GM21723 (cell line): ENCODE data around the gene RABL3.
"Not testable (repeated sequence)": the region's sequence is repeated elsewhere in the genome, so short reads cannot be mapped to it uniquely, and the experiment has no call there.

Experiments
- ATAC-seq: cut with Tn5 transposase; IDR thresholded peaks from one replicate; pipeline ENCODE4 v1.9.1; 2021; ENCODE audit warnings: mild to moderate bottlenecking, moderate library complexity; ENCODE audit not compliant: unreplicated experiment

Gene RABL3

GRCh38 chr3:120742198-120742848 lies at the start of gene RABL3, which contains the start of gene GTF2E1:
TSS of gene RABL3 (minus strand) at chr3:120742516. CDS start at chr3:120742507, 9 bp downstream.
TSS of gene GTF2E1 (plus strand) at chr3:120742744. CDS start at chr3:120750553, 7,809 bp downstream.
- ATAC-seq = peak; percentile 98

- no peak for ATAC-seq
These were observed 49.6 kb upstream of the RABL3 start for GRCh38 chr3:120791913-120792312.

- ATAC-seq = no peak
These were observed 48.7 kb upstream of the RABL3 start for GRCh38 chr3:120791010-120791409.

- peak; percentile 67 for ATAC-seq
These were observed 43.5 kb upstream of the RABL3 start for GRCh38 chr3:120785832-120786231.

GRCh38 chr3:120780977-120781376 lies 38.7 kb upstream of the RABL3 start:
- ATAC-seq = peak; percentile 91

- ATAC-seq = no peak
These were observed 36.5 kb upstream of the RABL3 start for GRCh38 chr3:120778776-120779175.

GRCh38 chr3:120775411-120775810 lies 33.1 kb upstream of the RABL3 start:
- ATAC-seq = no peak

GRCh38 chr3:120773932-120774331 lies 31.6 kb upstream of the RABL3 start:
- ATAC-seq = peak; percentile 62

GRCh38 chr3:120772081-120772480 lies 29.8 kb upstream of the RABL3 start:
- ATAC-seq = no peak

GRCh38 chr3:120770891-120771290 lies 28.6 kb upstream of the RABL3 start:
- ATAC-seq = no peak

- ATAC-seq = no peak
These were observed 27.1 kb upstream of the RABL3 start for GRCh38 chr3:120769436-120769835.

GRCh38 chr3:120767106-120767505 lies 24.8 kb upstream of the RABL3 start:
- no peak for ATAC-seq

- no peak for ATAC-seq
These were observed 24.3 kb upstream of the RABL3 start for GRCh38 chr3:120766576-120766975.

- peak; percentile 78 for ATAC-seq
These were observed 23.6 kb upstream of the RABL3 start for GRCh38 chr3:120765830-120766493.

GRCh38 chr3:120764206-120764605 lies 21.9 kb upstream of the RABL3 start:
- no peak for ATAC-seq

GRCh38 chr3:120763601-120764000 lies 21.3 kb upstream of the RABL3 start:
- ATAC-seq = peak; percentile 80

- no peak for ATAC-seq
These were observed 20.3 kb upstream of the RABL3 start for GRCh38 chr3:120762615-120763014.

- not testable (repeated sequence) for ATAC-seq
These were observed 16.2 kb upstream of the RABL3 start for GRCh38 chr3:120758551-120758950.

- ATAC-seq = no peak
These were observed 13.7 kb upstream of the RABL3 start for GRCh38 chr3:120756061-120756460.

GRCh38 chr3:120753810-120754209 lies 11.5 kb upstream of the RABL3 start:
- no peak for ATAC-seq

GRCh38 chr3:120752865-120753264 lies 10.5 kb upstream of the RABL3 start:
- no peak for ATAC-seq

GRCh38 chr3:120752230-120752629 lies 9.9 kb upstream of the RABL3 start:
- ATAC-seq = no peak
